ENCODE data around the gene COL4A1.

DNA sequence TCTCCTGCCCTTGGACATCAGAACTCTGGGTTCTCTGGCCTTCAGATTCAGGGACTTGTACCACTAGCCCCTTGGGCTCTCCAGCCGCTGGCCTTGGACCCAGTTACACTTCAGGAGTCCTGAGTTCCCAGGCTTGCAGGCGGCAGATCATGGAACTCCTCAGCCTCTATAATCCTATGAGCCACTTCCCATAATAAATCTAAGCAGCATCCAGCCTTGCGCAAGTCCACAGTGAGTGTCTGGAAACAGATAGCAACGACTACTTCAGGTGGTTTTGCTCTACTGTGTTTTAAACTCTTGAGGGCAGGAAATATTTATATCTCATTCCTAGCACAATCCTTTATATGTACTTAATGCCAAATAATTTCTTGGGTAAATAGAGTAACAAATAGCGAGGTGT lies 92.3 kb downstream of the COL4A1 start:
- TF ChIP-seq, protein P1, sequence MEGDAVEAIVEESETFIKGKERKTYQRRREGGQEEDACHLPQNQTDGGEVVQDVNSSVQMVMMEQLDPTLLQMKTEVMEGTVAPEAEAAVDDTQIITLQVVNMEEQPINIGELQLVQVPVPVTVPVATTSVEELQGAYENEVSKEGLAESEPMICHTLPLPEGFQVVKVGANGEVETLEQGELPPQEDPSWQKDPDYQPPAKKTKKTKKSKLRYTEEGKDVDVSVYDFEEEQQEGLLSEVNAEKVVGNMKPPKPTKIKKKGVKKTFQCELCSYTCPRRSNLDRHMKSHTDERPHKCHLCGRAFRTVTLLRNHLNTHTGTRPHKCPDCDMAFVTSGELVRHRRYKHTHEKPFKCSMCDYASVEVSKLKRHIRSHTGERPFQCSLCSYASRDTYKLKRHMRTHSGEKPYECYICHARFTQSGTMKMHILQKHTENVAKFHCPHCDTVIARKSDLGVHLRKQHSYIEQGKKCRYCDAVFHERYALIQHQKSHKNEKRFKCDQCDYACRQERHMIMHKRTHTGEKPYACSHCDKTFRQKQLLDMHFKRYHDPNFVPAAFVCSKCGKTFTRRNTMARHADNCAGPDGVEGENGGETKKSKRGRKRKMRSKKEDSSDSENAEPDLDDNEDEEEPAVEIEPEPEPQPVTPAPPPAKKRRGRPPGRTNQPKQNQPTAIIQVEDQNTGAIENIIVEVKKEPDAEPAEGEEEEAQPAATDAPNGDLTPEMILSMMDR (IDR thresholded peaks at IDR 0.05), result no peak
- no peak for TF ChIP-seq POLR2A (IDR thresholded peaks at IDR 0.05)
